ENCODE results near the gene NMNAT3. TPM values are rescaled to one million over a fixed set of nuclear protein-coding genes. Genes with fewer than 3 reads are reported as not detected.

The NMNAT3 gene
- total RNA-seq, 1 experiment from 2014 or later: 4.6 TPM

DNA sequence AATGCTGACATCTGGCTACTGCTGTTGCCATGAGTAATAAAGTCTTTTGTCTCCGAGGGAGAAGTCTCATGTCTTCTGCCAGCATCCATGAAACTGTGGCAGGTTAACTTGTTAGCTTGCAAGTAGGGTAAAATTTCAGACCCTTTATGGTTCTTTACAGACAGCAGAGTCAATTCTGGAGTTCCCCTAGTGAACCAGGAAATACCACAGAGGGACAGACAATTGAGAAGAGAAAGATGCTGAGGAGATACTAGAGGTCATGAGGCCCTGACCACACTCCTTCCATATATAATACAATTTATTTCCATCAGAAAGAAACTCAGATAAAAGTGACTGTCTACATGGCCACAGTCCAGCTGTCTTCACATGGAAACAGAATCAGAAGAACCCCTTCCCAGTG, 38.1 kb downstream of the NMNAT3 start:
- TF ChIP-seq NR3C1 (CRISPR knock-in tag; conservative IDR thresholded peaks at IDR 0.05; ENCODE audit: low read depth): no peak
- TF ChIP-seq, protein P1, sequence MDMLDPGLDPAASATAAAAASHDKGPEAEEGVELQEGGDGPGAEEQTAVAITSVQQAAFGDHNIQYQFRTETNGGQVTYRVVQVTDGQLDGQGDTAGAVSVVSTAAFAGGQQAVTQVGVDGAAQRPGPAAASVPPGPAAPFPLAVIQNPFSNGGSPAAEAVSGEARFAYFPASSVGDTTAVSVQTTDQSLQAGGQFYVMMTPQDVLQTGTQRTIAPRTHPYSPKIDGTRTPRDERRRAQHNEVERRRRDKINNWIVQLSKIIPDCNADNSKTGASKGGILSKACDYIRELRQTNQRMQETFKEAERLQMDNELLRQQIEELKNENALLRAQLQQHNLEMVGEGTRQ (CRISPR knock-in tag; IDR thresholded peaks at IDR 0.05): no peak
- TF ChIP-seq NFATC4 (CRISPR knock-in tag; IDR thresholded peaks at IDR 0.05): no peak
- TF ChIP-seq, protein P2, sequence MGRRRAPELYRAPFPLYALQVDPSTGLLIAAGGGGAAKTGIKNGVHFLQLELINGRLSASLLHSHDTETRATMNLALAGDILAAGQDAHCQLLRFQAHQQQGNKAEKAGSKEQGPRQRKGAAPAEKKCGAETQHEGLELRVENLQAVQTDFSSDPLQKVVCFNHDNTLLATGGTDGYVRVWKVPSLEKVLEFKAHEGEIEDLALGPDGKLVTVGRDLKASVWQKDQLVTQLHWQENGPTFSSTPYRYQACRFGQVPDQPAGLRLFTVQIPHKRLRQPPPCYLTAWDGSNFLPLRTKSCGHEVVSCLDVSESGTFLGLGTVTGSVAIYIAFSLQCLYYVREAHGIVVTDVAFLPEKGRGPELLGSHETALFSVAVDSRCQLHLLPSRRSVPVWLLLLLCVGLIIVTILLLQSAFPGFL (CRISPR knock-in tag; IDR thresholded peaks at IDR 0.05; ENCODE audit: borderline replicate concordance): no peak
- H3K4me3 Mint-ChIP-seq: no peak overlapping the region
- H3K36me3 Mint-ChIP-seq: no peaks in the 10 kb centered on the region
- ChIA-PET POLR2A (no interaction called here), CTCF (no interaction called here)
- ATAC-seq (no peak), DNase-seq (ENCODE audit: low spot score) (no peak)
- no peaks in the 10 kb centered on the region for H3K27me3 Mint-ChIP-seq (ENCODE audit: low read depth)
- H3K27ac Mint-ChIP-seq: no peak overlapping the region
- H3K4me1 Mint-ChIP-seq: no peaks in the 10 kb centered on the region
- peaks cover 9% of the 10 kb centered on the region for H3K9me3 Mint-ChIP-seq

DNA sequence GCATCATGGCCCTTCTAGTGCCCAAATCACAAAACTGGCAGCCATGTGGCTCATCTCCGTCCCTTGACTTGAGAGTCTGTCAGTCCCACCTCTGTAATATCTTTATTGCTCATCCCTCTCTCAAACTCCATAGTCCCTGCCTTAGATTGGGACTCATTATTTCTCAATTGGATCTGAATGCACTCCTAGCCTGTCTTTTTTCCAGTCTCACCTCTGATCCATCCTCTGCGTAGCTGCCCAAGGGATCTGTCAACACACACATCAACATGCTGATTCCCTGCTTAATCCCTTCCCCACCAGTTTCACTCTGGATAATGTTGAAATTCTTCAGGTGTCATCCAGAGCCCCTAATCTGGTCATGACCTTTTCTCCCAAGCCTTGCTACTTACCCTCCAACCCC, 39.3 kb downstream of the NMNAT3 start:
- TF ChIP-seq MXD4 (CRISPR knock-in tag; IDR thresholded peaks at IDR 0.05; ENCODE audit: borderline replicate concordance) (no peak), FOXP1 (CRISPR knock-in tag; IDR thresholded peaks at IDR 0.05; ENCODE audit: borderline replicate concordance) (no peak), FOXK1 (CRISPR knock-in tag; IDR thresholded peaks at IDR 0.05) (no peak), CREM (CRISPR knock-in tag; IDR thresholded peaks at IDR 0.05) (no peak), ETV6 (CRISPR knock-in tag; IDR thresholded peaks at IDR 0.05) (no peak), OVOL2 (CRISPR knock-in tag; IDR thresholded peaks at IDR 0.05; ENCODE audit: borderline replicate concordance) (no peak)
- TF ChIP-seq, protein P3, sequence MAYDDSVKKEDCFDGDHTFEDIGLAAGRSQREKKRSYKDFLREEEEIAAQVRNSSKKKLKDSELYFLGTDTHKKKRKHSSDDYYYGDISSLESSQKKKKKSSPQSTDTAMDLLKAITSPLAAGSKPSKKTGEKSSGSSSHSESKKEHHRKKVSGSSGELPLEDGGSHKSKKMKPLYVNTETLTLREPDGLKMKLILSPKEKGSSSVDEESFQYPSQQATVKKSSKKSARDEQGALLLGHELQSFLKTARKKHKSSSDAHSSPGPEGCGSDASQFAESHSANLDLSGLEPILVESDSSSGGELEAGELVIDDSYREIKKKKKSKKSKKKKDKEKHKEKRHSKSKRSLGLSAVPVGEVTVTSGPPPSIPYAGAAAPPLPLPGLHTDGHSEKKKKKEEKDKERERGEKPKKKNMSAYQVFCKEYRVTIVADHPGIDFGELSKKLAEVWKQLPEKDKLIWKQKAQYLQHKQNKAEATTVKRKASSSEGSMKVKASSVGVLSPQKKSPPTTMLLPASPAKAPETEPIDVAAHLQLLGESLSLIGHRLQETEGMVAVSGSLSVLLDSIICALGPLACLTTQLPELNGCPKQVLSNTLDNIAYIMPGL (CRISPR knock-in tag; IDR thresholded peaks at IDR 0.05): no peak
- Mint-ChIP-seq H3K4me1 (peaks cover 6% of the 10 kb centered on the region; the same call in 1 of the 2 replicates), H3K4me3 (no peak overlapping the region), H3K27me3 (ENCODE audit: low read depth) (no peaks in the 10 kb centered on the region), H3K9me3 (no peaks in the 10 kb centered on the region), H3K27ac (no peak overlapping the region), H3K36me3 (no peaks in the 10 kb centered on the region)
- POLR2A ChIA-PET: no interaction called here
- ATAC-seq (no peak), DNase-seq (ENCODE audit: low spot score) (no peak)
- CTCF ChIA-PET: no interaction called here

DNA sequence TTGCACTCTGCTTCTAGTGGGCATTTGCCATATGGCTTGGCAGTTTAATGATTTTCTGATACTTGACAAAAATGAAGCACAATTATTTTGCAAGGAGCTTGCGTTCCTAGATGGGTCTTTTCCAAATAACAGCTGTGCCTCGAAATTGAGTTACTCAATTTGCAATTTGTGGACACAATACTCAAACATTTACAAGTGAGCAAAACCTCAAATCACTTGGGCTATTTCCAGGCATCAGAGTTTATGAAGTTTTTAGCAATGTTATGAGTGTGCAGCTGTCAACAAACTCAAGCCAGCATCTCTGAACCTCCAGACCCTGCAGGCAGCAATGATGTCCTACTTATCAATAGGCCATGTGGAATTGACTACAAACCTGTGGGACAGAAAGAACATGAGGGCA, 41.3 kb downstream of the NMNAT3 start:
- TF ChIP-seq ZNF121 (CRISPR knock-in tag; IDR thresholded peaks at IDR 0.05) (no peak), JAZF1 (CRISPR knock-in tag; IDR thresholded peaks at IDR 0.05) (no peak), OVOL2 (CRISPR knock-in tag; IDR thresholded peaks at IDR 0.05; ENCODE audit: borderline replicate concordance) (no peak), NR3C1 (CRISPR knock-in tag; conservative IDR thresholded peaks at IDR 0.05; ENCODE audit: low read depth) (no peak), SP1 (CRISPR knock-in tag; conservative IDR thresholded peaks at IDR 0.05) (no peak), CREB1 (CRISPR knock-in tag; IDR thresholded peaks at IDR 0.05) (no peak), CREM (CRISPR knock-in tag; IDR thresholded peaks at IDR 0.05) (no peak), NFYB (CRISPR knock-in tag; conservative IDR thresholded peaks at IDR 0.05; ENCODE audit: low read depth) (no peak)
- TF ChIP-seq, protein P4, sequence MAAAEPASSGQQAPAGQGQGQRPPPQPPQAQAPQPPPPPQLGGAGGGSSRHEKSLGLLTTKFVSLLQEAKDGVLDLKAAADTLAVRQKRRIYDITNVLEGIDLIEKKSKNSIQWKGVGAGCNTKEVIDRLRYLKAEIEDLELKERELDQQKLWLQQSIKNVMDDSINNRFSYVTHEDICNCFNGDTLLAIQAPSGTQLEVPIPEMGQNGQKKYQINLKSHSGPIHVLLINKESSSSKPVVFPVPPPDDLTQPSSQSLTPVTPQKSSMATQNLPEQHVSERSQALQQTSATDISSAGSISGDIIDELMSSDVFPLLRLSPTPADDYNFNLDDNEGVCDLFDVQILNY (CRISPR knock-in tag; IDR thresholded peaks at IDR 0.05): no peak
- TF ChIP-seq, protein P5, sequence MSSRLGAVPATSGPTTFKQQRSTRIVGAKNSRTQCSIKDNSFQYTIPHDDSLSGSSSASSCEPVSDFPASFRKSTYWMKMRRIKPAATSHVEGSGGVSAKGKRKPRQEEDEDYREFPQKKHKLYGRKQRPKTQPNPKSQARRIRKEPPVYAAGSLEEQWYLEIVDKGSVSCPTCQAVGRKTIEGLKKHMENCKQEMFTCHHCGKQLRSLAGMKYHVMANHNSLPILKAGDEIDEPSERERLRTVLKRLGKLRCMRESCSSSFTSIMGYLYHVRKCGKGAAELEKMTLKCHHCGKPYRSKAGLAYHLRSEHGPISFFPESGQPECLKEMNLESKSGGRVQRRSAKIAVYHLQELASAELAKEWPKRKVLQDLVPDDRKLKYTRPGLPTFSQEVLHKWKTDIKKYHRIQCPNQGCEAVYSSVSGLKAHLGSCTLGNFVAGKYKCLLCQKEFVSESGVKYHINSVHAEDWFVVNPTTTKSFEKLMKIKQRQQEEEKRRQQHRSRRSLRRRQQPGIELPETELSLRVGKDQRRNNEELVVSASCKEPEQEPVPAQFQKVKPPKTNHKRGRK (CRISPR knock-in tag; IDR thresholded peaks at IDR 0.05; ENCODE audit: borderline replicate concordance): no peak
- TF ChIP-seq, protein P6, sequence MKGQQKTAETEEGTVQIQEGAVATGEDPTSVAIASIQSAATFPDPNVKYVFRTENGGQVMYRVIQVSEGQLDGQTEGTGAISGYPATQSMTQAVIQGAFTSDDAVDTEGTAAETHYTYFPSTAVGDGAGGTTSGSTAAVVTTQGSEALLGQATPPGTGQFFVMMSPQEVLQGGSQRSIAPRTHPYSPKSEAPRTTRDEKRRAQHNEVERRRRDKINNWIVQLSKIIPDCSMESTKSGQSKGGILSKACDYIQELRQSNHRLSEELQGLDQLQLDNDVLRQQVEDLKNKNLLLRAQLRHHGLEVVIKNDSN (CRISPR knock-in tag; IDR thresholded peaks at IDR 0.05): no peak
- TF ChIP-seq, protein P7, sequence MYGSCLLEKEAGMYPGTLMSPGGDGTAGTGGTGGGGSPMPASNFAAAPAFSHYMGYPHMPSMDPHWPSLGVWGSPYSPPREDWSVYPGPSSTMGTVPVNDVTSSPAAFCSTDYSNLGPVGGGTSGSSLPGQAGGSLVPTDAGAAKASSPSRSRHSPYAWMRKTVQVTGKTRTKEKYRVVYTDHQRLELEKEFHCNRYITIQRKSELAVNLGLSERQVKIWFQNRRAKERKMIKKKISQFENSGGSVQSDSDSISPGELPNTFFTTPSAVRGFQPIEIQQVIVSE (CRISPR knock-in tag; IDR thresholded peaks at IDR 0.05; ENCODE audit: borderline replicate concordance): no peak
- TF ChIP-seq, protein P8, sequence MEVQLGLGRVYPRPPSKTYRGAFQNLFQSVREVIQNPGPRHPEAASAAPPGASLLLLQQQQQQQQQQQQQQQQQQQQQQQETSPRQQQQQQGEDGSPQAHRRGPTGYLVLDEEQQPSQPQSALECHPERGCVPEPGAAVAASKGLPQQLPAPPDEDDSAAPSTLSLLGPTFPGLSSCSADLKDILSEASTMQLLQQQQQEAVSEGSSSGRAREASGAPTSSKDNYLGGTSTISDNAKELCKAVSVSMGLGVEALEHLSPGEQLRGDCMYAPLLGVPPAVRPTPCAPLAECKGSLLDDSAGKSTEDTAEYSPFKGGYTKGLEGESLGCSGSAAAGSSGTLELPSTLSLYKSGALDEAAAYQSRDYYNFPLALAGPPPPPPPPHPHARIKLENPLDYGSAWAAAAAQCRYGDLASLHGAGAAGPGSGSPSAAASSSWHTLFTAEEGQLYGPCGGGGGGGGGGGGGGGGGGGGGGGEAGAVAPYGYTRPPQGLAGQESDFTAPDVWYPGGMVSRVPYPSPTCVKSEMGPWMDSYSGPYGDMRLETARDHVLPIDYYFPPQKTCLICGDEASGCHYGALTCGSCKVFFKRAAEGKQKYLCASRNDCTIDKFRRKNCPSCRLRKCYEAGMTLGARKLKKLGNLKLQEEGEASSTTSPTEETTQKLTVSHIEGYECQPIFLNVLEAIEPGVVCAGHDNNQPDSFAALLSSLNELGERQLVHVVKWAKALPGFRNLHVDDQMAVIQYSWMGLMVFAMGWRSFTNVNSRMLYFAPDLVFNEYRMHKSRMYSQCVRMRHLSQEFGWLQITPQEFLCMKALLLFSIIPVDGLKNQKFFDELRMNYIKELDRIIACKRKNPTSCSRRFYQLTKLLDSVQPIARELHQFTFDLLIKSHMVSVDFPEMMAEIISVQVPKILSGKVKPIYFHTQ (CRISPR knock-in tag; IDR thresholded peaks at IDR 0.05): no peak
- Mint-ChIP-seq H3K9me3 (no peaks in the 10 kb centered on the region), H3K4me3 (no peak overlapping the region), H3K36me3 (no peaks in the 10 kb centered on the region), H3K27me3 (ENCODE audit: low read depth) (no peaks in the 10 kb centered on the region), H3K4me1 (peaks cover 6% of the 10 kb centered on the region; the same call in 1 of the 2 replicates), H3K27ac (no peak overlapping the region)
- ChIA-PET POLR2A (interaction anchor here (0.7 kb wide), 1 partner anchor 1083 kb away, joined by 3 read pairs; no protein-coding TSS in a partner anchor), CTCF (no interaction called here)
- no peak for ATAC-seq
- DNase-seq (ENCODE audit: low spot score): no peak

Measured in WTC11 (cell line).